Inflammatory macrophage treated with lipopolysaccharide for 4 hours (primary cell): ENCODE data around the gene S100A14.
"Not testable (repeated sequence)": the region's sequence is repeated elsewhere in the genome, so short reads cannot be mapped to it uniquely, and the experiment has no call there.

Experiments used
- DNase-seq: peaks from one replicate; pipeline ENCODE4 v3.0.0-alpha.2; 2020

S100A14 gene

GRCh38 chr1:153583976-153584375 is 32.1 kb downstream of the S100A14 start:
- no peak for DNase-seq

GRCh38 chr1:153583514-153583913 is 32.6 kb downstream of the S100A14 start:
- not testable (repeated sequence) for DNase-seq

GRCh38 chr1:153582836-153583235 is 33.3 kb downstream of the S100A14 start:
- DNase-seq, result not testable (repeated sequence)

- no peak for DNase-seq
Measured at GRCh38 chr1:153578936-153579335, 37.2 kb downstream of the S100A14 start.

GRCh38 chr1:153578490-153578889 is 37.6 kb downstream of the S100A14 start:
- DNase-seq, result no peak

GRCh38 chr1:153577624-153578051 is 38.5 kb downstream of the S100A14 start:
- DNase-seq, result no peak

GRCh38 chr1:153577138-153577537 is 39.0 kb downstream of the S100A14 start:
- no peak for DNase-seq

GRCh38 chr1:153575497-153575896 is 40.6 kb downstream of the S100A14 start:
- not testable (repeated sequence) for DNase-seq

GRCh38 chr1:153575081-153575491 is 41.0 kb downstream of the S100A14 start:
- not testable (repeated sequence) for DNase-seq

- peak; percentile 77 for DNase-seq
Measured at GRCh38 chr1:153573351-153573750, 42.8 kb downstream of the S100A14 start.

GRCh38 chr1:153572569-153573015 is 43.5 kb downstream of the S100A14 start:
- DNase-seq, result peak; percentile 96

GRCh38 chr1:153571706-153572105 is 44.4 kb downstream of the S100A14 start:
- DNase-seq, result no peak

- DNase-seq, result no peak
Measured at GRCh38 chr1:153570874-153571273, 45.3 kb downstream of the S100A14 start.

GRCh38 chr1:153569465-153569864 is 46.7 kb downstream of the S100A14 start:
- no peak for DNase-seq

- peak; percentile 77 for DNase-seq
Measured at GRCh38 chr1:153568367-153569099, 47.6 kb downstream of the S100A14 start.

- DNase-seq, result no peak
Measured at GRCh38 chr1:153567621-153568366, 48.3 kb downstream of the S100A14 start.

GRCh38 chr1:153566414-153567371 is 49.4 kb downstream of the S100A14 start:
- DNase-seq, result peak; percentile 98

GRCh38 chr1:153565529-153566374 is 50.4 kb downstream of the S100A14 start, which contains the start of gene S100A2:
Gene S100A2, minus strand, starts transcription at chr1:153565844. Its CDS starts 1,967 bp downstream, at chr1:153563877.
- DNase-seq, result peak; percentile 92
